Esophagus squamous epithelium (tissue), 5 donors: ENCODE data around the gene CHID1. TPM values are rescaled to one million over a fixed set of nuclear protein-coding genes. Genes with fewer than 3 reads are reported as not detected.

ENCODE experiments used
- DNase-seq: peaks from one replicate; lab custom pipeline; 2025; lab: John Stamatoyannopoulos, UW
- H3K27ac ChIP-seq, 4 donors: fragments of 200-600 bp; sonication (generic); one replicate each; pipeline ENCODE4 v1.5.1; 2016 to 2019; ENCODE audit warnings: mild to moderate bottlenecking in 1 of 4
- H3K27me3 ChIP-seq, 4 donors: fragments of 200-600 bp; sonication (generic); 1 replicate in 3 of 4; 2 replicates in 1 of 4; pipeline versions ENCODE4 v1.5.1 to v1.6.0; 2017 to 2021; ENCODE audit warnings: antibody characterized with exemption in 1 of 4
- H3K36me3 ChIP-seq, 3 donors: fragments of 200-600 bp; sonication (generic); one replicate each; pipeline ENCODE4 v1.5.1; 2016 to 2019
- H3K4me1 ChIP-seq, 3 donors: fragments of 200-600 bp; sonication (generic); one replicate each; pipeline ENCODE4 v1.5.1; 2017 to 2019
- H3K4me3 ChIP-seq, 4 donors: fragments of 200-600 bp; sonication (generic); 1 replicate in 3 of 4; 2 replicates in 1 of 4; pipeline ENCODE4 v1.5.1; 2016 to 2019; ENCODE audit warnings: mild to moderate bottlenecking in 2 of 4, moderate library complexity in 1 of 4
- H3K9me3 ChIP-seq, 3 donors: fragments of 200-600 bp; sonication (generic); one replicate each; pipeline ENCODE4 v1.5.1; 2016 to 2019
- CTCF ChIP-seq, 6 experiments: fragments of 450-650 bp in 4 of 6; fragments of 200-600 bp in 2 of 6; sonication (generic) in 2 of 6; IDR thresholded peaks; one replicate each; pipeline ENCODE4 v1.5.1; 2016 to 2019; ENCODE audit warnings: antibody characterized with exemption in 6 of 6, mild to moderate bottlenecking in 4 of 6, moderate library complexity in 4 of 6
- POLR2A ChIP-seq, 4 donors: fragments of 450-650 bp; IDR thresholded peaks; one replicate each; pipeline ENCODE4 v1.6.1; 2017; ENCODE audit warnings: antibody characterized with exemption in 4 of 4, mild to moderate bottlenecking in 4 of 4, moderate library complexity in 3 of 4
- WGBS, 2 donors: methylation state at CpG; one replicate each; pipeline ENCODE4 v1.1.5; 2018; 5-methylcytosine and 5-hydroxymethylcytosine counted together
- intact Hi-C: fragments of 100-400 bp; cut with DNase I; formaldehyde crosslinking; loops from one replicate; pipeline ENCODE4 v1.15.0; 2022
- total RNA-seq, 4 donors: library from RNA; depleted of rRNA; stranded (reverse); fragments of >200 nt; gene quantifications; one replicate each; pipeline ENCODE4 v1.1.0, GENCODE V29; 2016
- donor health status: DM: yes; HTN: yes; CAD: no.

Gene CHID1
- total RNA-seq, 4 donors from 2014 or later, result 58.2 to 63.4 (median 61.3) TPM

- Histone ChIP-seq H3K4me1 (peaks cover 9 to 25% (median 11%) of the 10 kb centered on the region in 3 donors), H3K36me3 (peaks cover 0 to 58% (median 7%) of the 10 kb centered on the region in 3 donors), H3K9me3 (no peaks in the 10 kb centered on the region), H3K27ac (no peak overlapping the region), H3K4me3 (no peak overlapping the region), H3K27me3 (no peaks in the 10 kb centered on the region)
- intact Hi-C loops, result no loop called here
- no peak for DNase-seq
- 87% methylated on average over 13 of the region's 31 CpGs; no CpG with 5 or more reads in 1 of the 2 donors for WGBS, 2 donors
- TF ChIP-seq POLR2A (IDR thresholded peaks at IDR 0.05) (no peak), CTCF (IDR thresholded peaks at IDR 0.05) (no peak)
Observed at GRCh38 chr11:863910-864827, 46.4 kb downstream of the CHID1 start.

- DNase-seq, result no peak
- Histone ChIP-seq H3K27me3 (no peaks in the 10 kb centered on the region), H3K27ac (no peak overlapping the region), H3K36me3 (peaks cover 0 to 53% (median 7%) of the 10 kb centered on the region in 3 donors), H3K9me3 (no peaks in the 10 kb centered on the region), H3K4me1 (peaks cover 11 to 34% (median 11%) of the 10 kb centered on the region in 3 donors), H3K4me3 (no peak overlapping the region)
- TF ChIP-seq POLR2A (IDR thresholded peaks at IDR 0.05) (no peak), CTCF (IDR thresholded peaks at IDR 0.05) (no peak)
- intact Hi-C loops, result no loop called here
- WGBS, 2 donors, result 76 to 95% methylated on average over 3 to 10 of the region's 24 CpGs
Observed at GRCh38 chr11:863023-863909, 47.3 kb downstream of the CHID1 start.

- H3K27me3 ChIP-seq, result no peaks in the 10 kb centered on the region
- intact Hi-C loops, result no loop called here
- no peak overlapping the region for H3K4me3 ChIP-seq
- peaks cover 0 to 53% (median 7%) of the 10 kb centered on the region in 3 donors for H3K36me3 ChIP-seq
- peaks cover 11 to 40% (median 11%) of the 10 kb centered on the region in 3 donors for H3K4me1 ChIP-seq
- no peak for DNase-seq
- TF ChIP-seq CTCF (IDR thresholded peaks at IDR 0.05) (no peak), POLR2A (IDR thresholded peaks at IDR 0.05) (no peak)
- no peaks in the 10 kb centered on the region for H3K9me3 ChIP-seq
- no peak overlapping the region for H3K27ac ChIP-seq
- WGBS, 2 donors, result 90% methylated on average over 4 of the region's 12 CpGs; no CpG with 5 or more reads in 1 of the 2 donors
Observed at GRCh38 chr11:862696-863022, 48.0 kb downstream of the CHID1 start.

GRCh38 chr11:862081-862661 lies 48.4 kb downstream of the CHID1 start:
- H3K4me3 ChIP-seq, result no peak overlapping the region
- no peaks in the 10 kb centered on the region for H3K27me3 ChIP-seq
- DNase-seq, result no peak
- no peak overlapping the region for H3K27ac ChIP-seq
- 50 to 64% methylated on average over 1 to 4 of the region's 20 CpGs for WGBS, 2 donors
- intact Hi-C loops, result no loop called here
- TF ChIP-seq CTCF (IDR thresholded peaks at IDR 0.05) (no peak), POLR2A (IDR thresholded peaks at IDR 0.05) (no peak)
- peaks cover 11 to 40% (median 11%) of the 10 kb centered on the region in 3 donors for H3K4me1 ChIP-seq
- H3K9me3 ChIP-seq, result no peaks in the 10 kb centered on the region
- peaks cover 0 to 49% (median 7%) of the 10 kb centered on the region in 3 donors for H3K36me3 ChIP-seq
